Fibroblast of the aortic adventitia (primary cell): ENCODE data around the gene CSTB. TPM values are rescaled to one million over a fixed set of nuclear protein-coding genes. Genes with fewer than 3 reads are reported as not detected.

Source experiments
- DNase-seq: peaks from one replicate; pipeline ENCODE4 v3.0.0-alpha.2; 2010; ENCODE audit warnings: low read depth
- H3K4me3 ChIP-seq: 2 replicates; pipeline ENCODE4 v1.5.1; 2011; ENCODE audit warnings: low read depth, mild to moderate bottlenecking, control low read depth, low read length, moderate library complexity
- total RNA-seq: library from RNA; depleted of rRNA; stranded (reverse); fragments of >200 nt; gene quantifications from 2 replicates; pipeline ENCODE4 v1.2.3, GENCODE V29; 2012; ENCODE audit warnings: low replicate concordance
- TF ChIP-seq, protein P1 (sequence below): IDR thresholded peaks from 2 replicates; pipeline ENCODE4 v1.5.1; 2011; ENCODE audit warnings: mild to moderate bottlenecking, low read length, control low read depth, inconsistent platforms; ENCODE audit not compliant: insufficient read depth

Gene CSTB
- total RNA-seq, 1 donor, result 32.2 TPM

DNA sequence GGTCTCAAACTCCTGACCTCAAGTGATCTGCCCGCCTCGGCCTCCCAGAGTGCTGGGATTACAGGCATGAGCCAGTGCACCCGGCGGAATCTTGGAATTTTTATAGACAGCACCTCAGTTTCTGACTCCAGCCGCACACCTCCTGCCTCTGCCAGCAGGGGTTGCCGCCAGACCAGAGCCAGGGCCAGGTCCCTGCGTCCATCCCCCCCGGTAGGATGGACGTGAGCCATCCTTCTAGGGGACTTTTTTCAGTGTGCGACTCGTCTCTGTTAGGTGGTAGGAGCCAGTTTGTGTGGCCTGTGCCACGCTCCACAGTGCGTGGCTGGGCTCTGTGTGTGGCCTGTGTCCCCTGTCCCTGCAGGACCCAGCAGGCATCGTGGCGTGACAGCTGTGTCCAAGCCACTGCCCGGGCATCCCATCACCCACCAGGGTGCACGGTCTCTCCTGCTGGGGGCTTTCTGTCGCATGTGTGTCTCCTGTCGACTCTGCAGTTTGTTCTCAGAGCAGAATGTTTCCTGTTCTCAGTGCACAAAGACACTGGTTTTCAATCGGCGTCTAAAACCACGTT is 15.6 kb downstream of the CSTB start:
- TF ChIP-seq, protein P1, sequence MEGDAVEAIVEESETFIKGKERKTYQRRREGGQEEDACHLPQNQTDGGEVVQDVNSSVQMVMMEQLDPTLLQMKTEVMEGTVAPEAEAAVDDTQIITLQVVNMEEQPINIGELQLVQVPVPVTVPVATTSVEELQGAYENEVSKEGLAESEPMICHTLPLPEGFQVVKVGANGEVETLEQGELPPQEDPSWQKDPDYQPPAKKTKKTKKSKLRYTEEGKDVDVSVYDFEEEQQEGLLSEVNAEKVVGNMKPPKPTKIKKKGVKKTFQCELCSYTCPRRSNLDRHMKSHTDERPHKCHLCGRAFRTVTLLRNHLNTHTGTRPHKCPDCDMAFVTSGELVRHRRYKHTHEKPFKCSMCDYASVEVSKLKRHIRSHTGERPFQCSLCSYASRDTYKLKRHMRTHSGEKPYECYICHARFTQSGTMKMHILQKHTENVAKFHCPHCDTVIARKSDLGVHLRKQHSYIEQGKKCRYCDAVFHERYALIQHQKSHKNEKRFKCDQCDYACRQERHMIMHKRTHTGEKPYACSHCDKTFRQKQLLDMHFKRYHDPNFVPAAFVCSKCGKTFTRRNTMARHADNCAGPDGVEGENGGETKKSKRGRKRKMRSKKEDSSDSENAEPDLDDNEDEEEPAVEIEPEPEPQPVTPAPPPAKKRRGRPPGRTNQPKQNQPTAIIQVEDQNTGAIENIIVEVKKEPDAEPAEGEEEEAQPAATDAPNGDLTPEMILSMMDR, result no peak
- H3K4me3 ChIP-seq, result no peak overlapping the region
- no peak for DNase-seq

DNA sequence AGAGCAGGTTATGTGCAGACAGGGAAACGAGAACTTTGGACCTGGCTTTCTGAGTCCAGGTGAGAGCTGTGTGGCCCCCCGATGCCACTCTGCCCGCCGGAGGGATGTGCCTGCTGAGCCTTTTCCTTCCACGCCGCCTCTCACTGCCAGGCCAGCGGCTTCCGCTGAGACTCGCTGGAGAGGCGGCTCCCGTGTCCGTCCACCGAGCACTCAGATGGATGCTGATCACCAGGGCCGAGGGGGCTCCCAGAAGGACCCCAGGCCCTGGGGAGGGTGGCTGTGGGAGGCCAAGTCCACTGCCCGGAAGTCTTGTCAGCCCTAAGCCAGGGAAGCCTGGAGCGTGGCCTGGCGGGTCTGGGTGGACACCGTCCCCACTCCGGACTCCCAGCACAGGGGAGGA is 16.5 kb downstream of the CSTB start:
- no peak overlapping the region for H3K4me3 ChIP-seq
- TF ChIP-seq, protein P1, result no peak
- DNase-seq, result no peak

DNA sequence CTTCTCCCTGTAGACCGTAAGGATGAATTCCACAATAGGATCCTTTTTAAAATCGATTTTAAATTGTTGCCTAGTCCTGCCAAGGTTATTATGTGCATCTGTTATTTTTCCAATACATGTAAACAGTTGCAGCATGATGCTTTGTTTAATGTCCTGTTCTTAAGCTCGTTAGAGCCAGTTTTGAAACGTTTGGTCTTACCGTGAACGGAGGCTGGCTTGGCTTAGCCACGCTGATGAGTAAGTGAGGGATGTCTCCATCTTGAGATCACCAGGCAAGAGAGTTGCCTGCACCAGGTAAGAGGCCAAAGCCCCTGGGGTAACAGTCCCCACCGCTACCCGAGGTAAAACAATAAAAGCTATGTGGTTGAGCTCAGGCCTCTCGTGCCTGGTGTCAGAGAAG is 17.3 kb downstream of the CSTB start:
- H3K4me3 ChIP-seq, result peak overlapping the region; percentile 54
- no peak for DNase-seq
- TF ChIP-seq, protein P1, result no peak

DNA sequence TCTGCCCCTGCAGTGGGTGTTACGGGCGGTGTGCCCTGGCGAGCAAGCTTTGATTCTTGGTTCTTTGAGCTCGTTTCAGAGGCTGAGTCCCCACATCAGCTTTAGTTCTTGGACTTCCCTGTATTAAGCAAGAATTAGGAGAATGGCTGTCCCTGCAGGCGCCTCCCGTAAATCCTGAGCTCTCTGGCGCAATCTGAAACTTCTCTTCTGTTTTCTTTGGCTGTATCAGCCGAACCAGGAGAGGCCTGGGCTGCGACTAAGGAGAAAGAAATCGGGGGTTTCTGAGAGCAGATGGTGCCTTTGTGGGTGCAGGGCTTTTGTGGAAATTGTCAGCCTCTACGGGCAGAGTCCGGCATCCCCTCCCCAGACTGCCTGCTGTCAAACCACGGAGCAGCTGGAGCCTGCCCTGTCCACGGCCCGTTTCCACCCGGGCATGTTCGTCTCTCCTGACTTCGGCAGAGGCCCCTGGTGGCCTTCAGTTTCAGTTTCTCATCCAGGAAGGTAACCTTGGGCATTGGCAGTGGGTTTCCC is 17.9 kb downstream of the CSTB start:
- TF ChIP-seq, protein P1, result peak; percentile 19

DNA sequence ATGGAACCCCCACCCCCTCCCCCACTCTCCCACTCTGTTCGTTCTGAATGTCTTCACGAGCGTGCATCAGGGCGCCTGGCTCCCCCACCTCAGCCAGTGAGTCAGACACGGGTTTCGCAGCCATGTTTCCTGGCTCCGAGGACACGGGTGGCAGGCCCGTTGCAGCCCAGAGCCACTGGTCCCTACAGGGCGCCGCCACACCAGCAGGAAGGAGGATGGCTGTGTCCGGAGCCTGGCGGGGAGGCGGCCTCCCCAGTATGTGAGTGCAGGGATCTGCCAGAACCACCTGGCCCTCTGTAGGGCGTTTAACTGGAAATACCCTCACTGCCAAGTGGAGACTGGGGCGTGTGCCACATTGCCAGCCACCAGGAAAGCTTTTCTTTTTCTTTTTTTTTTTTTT is 18.5 kb downstream of the CSTB start:
- no peak overlapping the region for H3K4me3 ChIP-seq
- DNase-seq, result no peak
- TF ChIP-seq, protein P1, result no peak

More for the DNA sequence above, 17.9 kb downstream of the CSTB start:
- peak overlapping the region; percentile 54 for H3K4me3 ChIP-seq
- DNase-seq, result peak; percentile 88

DNA sequence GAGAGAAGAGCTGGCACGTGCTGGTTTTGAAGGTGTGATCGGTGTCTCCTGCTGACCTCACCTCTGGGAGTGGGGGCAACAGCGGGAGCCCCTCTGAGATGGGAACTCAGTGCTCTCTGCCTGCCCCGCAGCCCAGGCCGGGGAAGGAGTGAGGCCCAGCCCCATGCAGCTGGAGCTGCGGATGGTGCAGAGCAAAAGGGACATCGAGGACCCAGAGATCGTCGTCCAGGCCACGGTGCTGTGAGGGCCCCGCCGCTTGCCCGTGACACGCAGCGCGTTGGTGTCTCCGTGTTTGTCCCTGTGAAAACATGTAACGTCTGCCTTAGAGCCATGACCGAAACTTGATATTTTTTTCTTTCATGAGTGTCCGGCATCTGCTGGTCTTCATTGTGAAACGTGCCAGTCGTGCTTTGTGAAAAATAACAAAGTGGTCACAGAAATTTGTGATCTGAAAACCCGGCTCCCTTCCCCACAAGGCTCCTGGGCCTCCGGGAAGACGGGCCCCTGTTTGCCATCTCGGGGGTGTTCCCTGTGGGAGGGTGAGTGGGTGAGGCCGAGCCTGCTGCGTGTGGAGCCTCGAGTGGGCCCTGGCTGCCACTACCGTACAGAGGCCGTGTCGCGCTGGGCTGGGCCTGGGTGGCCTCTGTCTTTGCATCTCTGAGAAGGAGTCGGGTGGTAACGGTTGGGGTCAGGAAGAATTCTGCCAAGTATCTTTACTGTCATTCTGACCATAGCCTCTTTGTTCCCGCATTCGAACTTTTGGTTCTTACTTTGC is 20.1 kb downstream of the CSTB start:
- no peak overlapping the region for H3K4me3 ChIP-seq
- TF ChIP-seq, protein P1, result no peak
- no peak for DNase-seq
